ENCODE measurements around the gene FMNL2. TPM values are rescaled to one million over a fixed set of nuclear protein-coding genes. Genes with fewer than 3 reads are reported as not detected.

Gene FMNL2
- total RNA-seq, 4 donors from 2014 or later = 6.7 to 17.2 (median 11.5) TPM

DNA sequence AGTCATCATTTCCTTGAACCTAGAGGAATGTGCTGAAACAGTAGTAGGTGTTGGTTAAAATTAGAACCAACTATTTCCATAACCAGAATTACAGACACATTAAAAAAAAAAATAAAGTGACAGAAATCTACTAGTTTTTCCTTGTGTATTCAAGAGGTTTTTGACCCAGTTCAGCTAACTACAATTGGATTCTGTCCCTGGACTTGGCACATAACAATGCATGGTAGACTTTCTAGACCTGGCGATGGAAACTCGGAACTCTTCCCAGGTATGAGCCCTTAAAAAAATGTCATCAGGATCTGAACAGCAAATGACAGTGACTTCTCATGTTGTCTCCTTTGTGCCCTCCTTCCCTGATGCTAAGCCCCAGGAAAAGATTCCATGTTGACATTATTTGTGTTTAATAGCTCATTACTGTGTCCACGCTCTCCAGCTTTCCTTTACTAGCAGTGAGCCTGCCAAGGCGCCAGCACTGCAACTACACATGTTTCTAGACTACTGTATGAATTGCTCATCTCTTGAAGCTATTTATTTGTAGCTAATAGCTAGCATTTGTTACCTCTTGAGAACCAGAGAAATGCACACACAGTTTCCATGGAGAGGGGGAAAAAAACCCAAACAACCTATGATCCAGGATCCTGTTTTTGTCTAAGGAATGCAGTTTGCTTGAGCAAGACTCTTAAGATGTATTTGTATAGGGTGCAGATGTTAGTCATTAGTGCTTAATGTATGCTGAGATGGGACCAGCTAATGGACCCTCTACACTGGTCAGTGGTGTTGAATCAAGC lies 148.5 kb downstream of the FMNL2 start:
- Histone ChIP-seq H3K4me1 (peaks cover 35 to 61% of the 10 kb centered on the region in 2 donors), H3K9me3 (no peaks in the 10 kb centered on the region), H3K27me3 (no peaks in the 10 kb centered on the region), H3K4me3 (no peak overlapping the region), H3K27ac (peak overlapping the region in 2 of 4 donors; percentile 4 to 24), H3K36me3 (no peaks in the 10 kb centered on the region)
- intact Hi-C loops (cut with DNase I; ENCODE audit: low total_unique reads) (no loop called here), in situ Hi-C loops (cut with MboI; ENCODE audit: low sequenced_read_pairs in 4 of 4) (no loop called here)
- TF ChIP-seq, protein P1, sequence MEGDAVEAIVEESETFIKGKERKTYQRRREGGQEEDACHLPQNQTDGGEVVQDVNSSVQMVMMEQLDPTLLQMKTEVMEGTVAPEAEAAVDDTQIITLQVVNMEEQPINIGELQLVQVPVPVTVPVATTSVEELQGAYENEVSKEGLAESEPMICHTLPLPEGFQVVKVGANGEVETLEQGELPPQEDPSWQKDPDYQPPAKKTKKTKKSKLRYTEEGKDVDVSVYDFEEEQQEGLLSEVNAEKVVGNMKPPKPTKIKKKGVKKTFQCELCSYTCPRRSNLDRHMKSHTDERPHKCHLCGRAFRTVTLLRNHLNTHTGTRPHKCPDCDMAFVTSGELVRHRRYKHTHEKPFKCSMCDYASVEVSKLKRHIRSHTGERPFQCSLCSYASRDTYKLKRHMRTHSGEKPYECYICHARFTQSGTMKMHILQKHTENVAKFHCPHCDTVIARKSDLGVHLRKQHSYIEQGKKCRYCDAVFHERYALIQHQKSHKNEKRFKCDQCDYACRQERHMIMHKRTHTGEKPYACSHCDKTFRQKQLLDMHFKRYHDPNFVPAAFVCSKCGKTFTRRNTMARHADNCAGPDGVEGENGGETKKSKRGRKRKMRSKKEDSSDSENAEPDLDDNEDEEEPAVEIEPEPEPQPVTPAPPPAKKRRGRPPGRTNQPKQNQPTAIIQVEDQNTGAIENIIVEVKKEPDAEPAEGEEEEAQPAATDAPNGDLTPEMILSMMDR (IDR thresholded peaks at IDR 0.05 in 4 of 5, conservative IDR thresholded peaks at IDR 0.05 in 1 of 5) = no peak
- no peak for TF ChIP-seq POLR2A (IDR thresholded peaks at IDR 0.05)
- DNase-seq (no peak), ATAC-seq (no peak)

DNA sequence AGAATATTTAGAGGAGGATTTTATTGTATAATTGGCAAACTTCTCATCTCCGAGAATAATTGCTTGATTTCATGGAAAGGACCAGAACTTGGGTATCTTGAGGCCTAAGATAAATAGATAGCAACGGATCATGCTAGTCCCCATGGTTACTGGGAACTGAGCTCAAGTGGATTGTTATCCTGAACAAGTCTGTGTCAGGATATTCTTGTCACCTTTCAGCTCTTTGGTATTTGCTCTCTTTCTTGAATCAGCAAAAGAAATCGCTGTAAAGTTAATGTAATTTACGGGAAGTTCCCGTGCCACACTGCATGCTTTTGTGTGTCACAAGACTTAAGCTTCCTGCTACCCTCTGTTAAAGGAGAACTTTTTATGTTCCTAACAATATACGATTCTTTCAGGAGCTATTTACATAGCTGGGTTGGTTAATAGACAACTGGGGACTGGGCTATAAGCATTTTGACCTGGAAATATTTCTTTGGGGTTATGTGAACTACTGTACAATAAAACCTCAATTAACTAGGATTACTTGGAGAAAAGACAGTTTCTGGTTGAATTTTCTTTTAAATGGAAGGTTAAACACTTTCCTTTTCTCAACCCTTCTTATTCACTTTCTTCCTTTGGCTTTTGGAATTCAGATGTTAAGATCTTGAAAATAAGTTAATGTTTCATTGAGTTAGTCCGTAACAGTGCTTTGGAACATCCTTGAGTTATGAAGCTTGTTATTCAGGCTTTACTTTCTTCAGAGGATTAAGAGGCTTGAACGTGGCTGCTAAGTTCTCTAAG lies 151.2 kb downstream of the FMNL2 start:
- Histone ChIP-seq H3K27ac (peak overlapping the region in 1 of 4 donors; percentile 27), H3K9me3 (no peaks in the 10 kb centered on the region), H3K4me3 (no peak overlapping the region), H3K36me3 (no peaks in the 10 kb centered on the region), H3K27me3 (no peaks in the 10 kb centered on the region), H3K4me1 (peaks cover 56 to 72% of the 10 kb centered on the region in 2 donors)
- in situ Hi-C loops (cut with MboI; ENCODE audit: low sequenced_read_pairs in 4 of 4) = no loop called here
- DNase-seq (no peak), ATAC-seq (no peak)
- TF ChIP-seq, protein P1 (IDR thresholded peaks at IDR 0.05 in 4 of 5, conservative IDR thresholded peaks at IDR 0.05 in 1 of 5) = no peak
- TF ChIP-seq POLR2A (IDR thresholded peaks at IDR 0.05) = no peak
- intact Hi-C loops (cut with DNase I; ENCODE audit: low total_unique reads) = no loop called here

DNA sequence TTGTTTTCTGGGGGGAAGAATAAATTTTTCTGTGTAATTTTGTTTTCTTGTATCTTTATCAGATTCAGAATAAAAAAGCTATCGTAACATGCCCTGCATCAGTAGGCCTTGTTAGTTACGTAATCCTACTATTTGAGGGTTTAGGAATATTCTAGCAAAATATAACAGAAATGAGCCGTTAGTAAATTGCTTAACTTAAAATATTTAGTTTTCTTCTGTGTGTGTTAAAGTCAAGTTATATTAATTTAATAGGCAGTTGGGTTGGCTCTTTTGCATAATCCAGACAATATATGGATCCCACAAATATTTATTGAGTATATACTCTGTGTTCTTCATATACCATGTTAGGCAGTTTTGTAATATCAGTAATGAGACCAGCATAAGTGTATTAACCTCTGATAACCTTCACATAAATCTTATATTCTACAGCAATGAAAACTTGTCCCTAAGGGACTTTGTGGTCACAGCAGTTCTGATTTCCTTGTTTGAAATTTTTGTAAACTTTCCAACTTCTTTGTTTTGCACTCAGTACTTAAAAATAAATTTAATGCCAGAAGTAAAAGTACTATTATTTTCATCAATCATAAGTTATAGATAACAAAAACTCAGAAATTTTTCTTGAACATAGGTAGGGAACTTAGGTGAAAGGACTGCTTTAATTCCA lies 151.9 kb downstream of the FMNL2 start:
- Histone ChIP-seq H3K27ac (peak overlapping the region in 1 of 4 donors; percentile 27), H3K36me3 (no peaks in the 10 kb centered on the region), H3K4me1 (peaks cover 58 to 72% of the 10 kb centered on the region in 2 donors), H3K4me3 (no peak overlapping the region), H3K9me3 (no peaks in the 10 kb centered on the region), H3K27me3 (no peaks in the 10 kb centered on the region)
- ATAC-seq = no peak
- in situ Hi-C loops (cut with MboI; ENCODE audit: low sequenced_read_pairs in 4 of 4) (no loop called here), intact Hi-C loops (cut with DNase I; ENCODE audit: low total_unique reads) (no loop called here)
- DNase-seq = no peak
- TF ChIP-seq POLR2A (IDR thresholded peaks at IDR 0.05) = no peak
- TF ChIP-seq, protein P1 (IDR thresholded peaks at IDR 0.05 in 4 of 5, conservative IDR thresholded peaks at IDR 0.05 in 1 of 5) = no peak

DNA sequence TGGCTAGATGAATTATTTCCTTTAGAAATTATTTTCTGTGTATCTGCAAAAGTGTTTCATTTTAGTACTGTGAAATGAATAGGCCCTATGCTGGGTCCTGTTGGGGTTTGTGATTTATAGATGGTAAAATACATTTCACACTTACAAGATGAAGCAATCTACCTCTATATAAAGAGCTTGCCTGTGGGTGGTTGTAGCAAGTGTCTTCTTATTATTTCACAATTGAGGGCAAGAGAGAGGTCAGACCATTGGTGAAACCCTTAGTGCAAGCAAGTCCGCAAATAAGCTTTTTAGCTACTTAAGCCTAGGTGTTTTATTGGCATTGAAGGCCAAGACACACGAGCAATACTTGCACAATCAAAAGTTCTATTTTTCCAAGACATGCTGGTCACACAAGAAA lies 153.1 kb downstream of the FMNL2 start:
- Histone ChIP-seq H3K27ac (no peak overlapping the region), H3K4me3 (no peak overlapping the region), H3K36me3 (no peaks in the 10 kb centered on the region), H3K9me3 (no peaks in the 10 kb centered on the region), H3K4me1 (peaks cover 59 to 71% of the 10 kb centered on the region in 2 donors), H3K27me3 (no peaks in the 10 kb centered on the region)
- in situ Hi-C loops (cut with MboI; ENCODE audit: low sequenced_read_pairs in 4 of 4) = no loop called here
- no peak for TF ChIP-seq POLR2A (IDR thresholded peaks at IDR 0.05)
- TF ChIP-seq, protein P1 (IDR thresholded peaks at IDR 0.05 in 4 of 5, conservative IDR thresholded peaks at IDR 0.05 in 1 of 5) = no peak
- ATAC-seq (peak in 1 of 2 donors; percentile 67), DNase-seq (no peak)
- intact Hi-C loops (cut with DNase I; ENCODE audit: low total_unique reads) = no loop called here

Data from gastrocnemius medialis (tissue), 4 donors.